NOMO-1 treated with dmso at 0.1 percent for 144 hours (cell line): ENCODE data around the gene GPATCH8.
A peak's percentile ranks its signal among the peaks of the same experiment; 100 is the strongest.
"Not testable (repeated sequence)": the region's sequence is repeated elsewhere in the genome, so short reads cannot be mapped to it uniquely, and the experiment has no call there.

ENCODE experiments used
- DNase-seq: peaks from one replicate; lab custom pipeline; 2025; ENCODE audit not compliant: unreplicated experiment; lab: John Stamatoyannopoulos, UW

GPATCH8 gene

GRCh38 chr17:44378171-44378705 lies 125.0 kb downstream of the GPATCH8 start:
- DNase-seq, result no peak

- DNase-seq, result no peak
Observed at GRCh38 chr17:44376779-44377178, 126.4 kb downstream of the GPATCH8 start.

GRCh38 chr17:44376124-44376523 lies 127.1 kb downstream of the GPATCH8 start:
- no peak for DNase-seq

GRCh38 chr17:44375196-44376017 lies 127.8 kb downstream of the GPATCH8 start:
- no peak for DNase-seq

- DNase-seq, result no peak
Observed at GRCh38 chr17:44374306-44375195, 128.7 kb downstream of the GPATCH8 start.

- no peak for DNase-seq
Observed at GRCh38 chr17:44372036-44372435, 131.2 kb downstream of the GPATCH8 start.

- DNase-seq, result not testable (repeated sequence)
Observed at GRCh38 chr17:44369414-44370023, 133.7 kb downstream of the GPATCH8 start.

GRCh38 chr17:44368391-44369243 lies 134.6 kb downstream of the GPATCH8 start:
- not testable (repeated sequence) for DNase-seq

- no peak for DNase-seq
Observed at GRCh38 chr17:44367231-44367979, 135.8 kb downstream of the GPATCH8 start.

- DNase-seq, result not testable (repeated sequence)
Observed at GRCh38 chr17:44365051-44365450, 138.2 kb downstream of the GPATCH8 start.

- DNase-seq, result peak; percentile 26
Observed at GRCh38 chr17:44363613-44364159, 139.5 kb downstream of the GPATCH8 start, which contains the start of gene FAM171A2. Gene FAM171A2 (minus strand): TSS chr17:44363853. CDS start chr17:44363714, 139 bp downstream.

- no peak for DNase-seq
Observed at GRCh38 chr17:44362949-44363612, 140.1 kb downstream of the GPATCH8 start.

- no peak for DNase-seq
Observed at GRCh38 chr17:44362459-44362948, 140.7 kb downstream of the GPATCH8 start.

GRCh38 chr17:44361292-44362260 lies 141.6 kb downstream of the GPATCH8 start:
- no peak for DNase-seq

- no peak for DNase-seq
Observed at GRCh38 chr17:44360826-44361225, 142.4 kb downstream of the GPATCH8 start.

- no peak for DNase-seq
Observed at GRCh38 chr17:44360144-44360533, 143.1 kb downstream of the GPATCH8 start.

- DNase-seq, result no peak
Observed at GRCh38 chr17:44359458-44360143, 143.6 kb downstream of the GPATCH8 start.
